ENCODE results near the gene PLEK.

- TF ChIP-seq CTCF (IDR thresholded peaks at IDR 0.05) = no peak
- TF ChIP-seq POLR2AphosphoS5 (IDR thresholded peaks at IDR 0.05) = no peak
- no peak for TF ChIP-seq POLR2A (IDR thresholded peaks at IDR 0.05)
These were observed 1.0 kb downstream of the PLEK start for GRCh38 chr2:68366083-68366560.
